Activated CD8-positive, alpha-beta memory T cell treated with anti-CD3 and anti-CD28 coated beads, Interleukin-2, amount 50 U/mL, for 1 hour (primary cell): ENCODE measurements around the gene PIK3CD.

Experiments
- DNase-seq: peaks from one replicate; pipeline ENCODE4 v3.0.0-alpha.2; 2020; ENCODE audit errors: extremely low read depth

The PIK3CD gene

DNA sequence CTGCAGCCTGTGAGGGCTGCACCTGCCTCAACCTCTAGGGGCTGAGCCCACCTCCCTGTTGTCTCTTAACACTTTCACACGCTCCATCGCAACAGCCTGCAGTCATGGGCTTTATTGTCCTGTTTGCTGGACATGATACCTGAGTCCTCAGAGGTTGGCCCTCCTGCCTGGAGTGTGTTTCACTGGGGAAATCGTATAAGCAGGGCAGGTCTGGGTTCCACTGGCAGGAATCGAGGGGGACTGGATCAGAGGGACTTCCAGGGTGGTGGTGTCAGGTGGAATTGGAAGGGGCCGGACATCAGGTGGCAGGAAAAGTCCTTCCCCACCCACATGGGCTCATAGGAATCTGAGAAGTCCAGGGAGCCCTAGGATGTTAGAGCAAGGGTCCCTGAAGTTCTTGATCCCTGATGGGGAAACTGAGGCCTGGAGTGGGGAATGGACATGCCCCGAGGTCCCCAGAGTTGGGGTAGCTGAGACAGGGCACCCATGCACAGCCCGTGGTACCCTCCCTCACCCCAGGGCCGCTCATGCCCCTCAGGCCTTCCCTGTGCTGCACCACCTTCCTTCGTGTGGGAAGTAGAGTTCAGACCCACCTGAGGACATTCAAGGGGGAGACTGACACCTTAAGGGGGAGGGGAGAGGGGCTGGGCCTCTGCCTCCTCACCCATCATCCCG is 66.6 kb downstream of the PIK3CD start:
- DNase-seq = no peak

DNA sequence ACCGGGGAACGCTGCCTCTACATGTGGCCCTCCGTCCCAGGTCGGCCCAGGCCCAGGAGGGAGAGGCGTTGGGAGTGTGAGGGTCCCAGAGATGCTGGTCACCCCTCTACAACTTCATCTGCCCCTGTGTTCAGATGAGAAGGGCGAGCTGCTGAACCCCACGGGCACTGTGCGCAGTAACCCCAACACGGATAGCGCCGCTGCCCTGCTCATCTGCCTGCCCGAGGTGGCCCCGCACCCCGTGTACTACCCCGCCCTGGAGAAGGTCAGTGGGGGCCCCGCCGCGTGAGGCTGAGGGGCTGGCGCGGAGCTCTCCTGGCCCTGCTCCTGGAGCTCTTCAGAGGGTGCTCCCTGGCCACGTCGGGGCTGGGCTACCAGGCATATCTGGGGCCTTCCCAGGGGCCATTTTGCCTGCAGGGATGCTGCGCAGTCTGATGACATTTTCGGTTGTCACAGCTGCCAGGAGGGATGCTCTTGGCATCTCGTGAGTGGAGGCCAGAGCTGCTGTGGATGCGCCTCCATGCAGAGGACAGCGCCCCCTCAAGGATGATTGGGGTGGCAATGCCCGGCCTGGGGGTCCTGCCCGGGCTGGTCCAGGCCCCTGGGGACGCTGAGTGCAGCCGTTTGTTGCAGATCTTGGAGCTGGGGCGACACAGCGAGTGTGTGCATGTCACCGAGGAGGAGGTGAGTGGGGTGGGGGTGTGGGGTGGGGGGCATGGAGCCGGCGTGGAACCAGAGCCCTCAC is 68.6 kb downstream of the PIK3CD start:
- DNase-seq = no peak

GRCh38 chr1:9720785-9721605 is 69.5 kb downstream of the PIK3CD start:
- no peak for DNase-seq

DNA sequence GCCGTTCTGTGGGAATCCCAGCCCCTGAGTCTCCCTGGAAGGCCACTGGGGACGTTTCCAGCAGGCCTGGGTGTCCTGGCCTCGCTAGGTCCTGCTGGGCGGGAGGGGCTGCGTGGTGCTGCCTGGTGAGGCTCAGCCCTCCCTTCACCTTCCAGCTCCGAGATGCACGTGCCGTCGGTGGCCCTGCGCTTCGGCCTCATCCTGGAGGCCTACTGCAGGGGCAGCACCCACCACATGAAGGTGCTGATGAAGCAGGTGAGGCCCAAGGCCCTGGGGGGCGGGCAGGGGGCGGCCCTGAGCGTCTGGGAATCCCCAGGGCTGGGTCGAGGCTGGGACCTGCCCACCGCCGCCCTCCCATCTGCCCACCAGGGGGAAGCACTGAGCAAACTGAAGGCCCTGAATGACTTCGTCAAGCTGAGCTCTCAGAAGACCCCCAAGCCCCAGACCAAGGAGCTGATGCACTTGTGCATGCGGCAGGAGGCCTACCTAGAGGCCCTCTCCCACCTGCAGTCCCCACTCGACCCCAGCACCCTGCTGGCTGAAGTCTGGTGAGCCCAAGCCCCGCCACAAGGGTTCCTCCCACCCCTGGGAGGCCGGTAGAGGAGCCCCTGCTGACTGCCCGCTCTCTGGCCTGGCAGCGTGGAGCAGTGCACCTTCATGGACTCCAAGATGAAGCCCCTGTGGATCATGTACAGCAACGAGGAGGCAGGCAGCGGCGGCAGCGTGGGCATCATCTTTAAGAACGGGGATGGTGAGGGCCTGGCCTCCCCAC is 70.3 kb downstream of the PIK3CD start:
- DNase-seq = no peak

DNA sequence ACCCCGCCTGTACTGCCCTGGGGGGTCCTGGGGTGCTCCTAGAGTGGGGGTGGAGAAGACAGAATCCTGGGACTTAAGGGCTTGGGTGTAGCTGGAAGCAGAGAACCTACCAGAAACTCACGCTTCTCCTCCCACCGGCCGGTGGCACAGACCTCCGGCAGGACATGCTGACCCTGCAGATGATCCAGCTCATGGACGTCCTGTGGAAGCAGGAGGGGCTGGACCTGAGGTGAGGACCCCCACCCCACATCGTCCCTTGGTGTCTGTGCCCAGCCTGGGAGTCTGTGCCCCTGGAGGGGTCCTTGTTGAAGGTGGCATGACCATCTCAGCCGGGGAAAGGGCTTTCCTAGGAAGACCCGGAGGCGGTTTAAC is 70.8 kb downstream of the PIK3CD start:
- DNase-seq = no peak

DNA sequence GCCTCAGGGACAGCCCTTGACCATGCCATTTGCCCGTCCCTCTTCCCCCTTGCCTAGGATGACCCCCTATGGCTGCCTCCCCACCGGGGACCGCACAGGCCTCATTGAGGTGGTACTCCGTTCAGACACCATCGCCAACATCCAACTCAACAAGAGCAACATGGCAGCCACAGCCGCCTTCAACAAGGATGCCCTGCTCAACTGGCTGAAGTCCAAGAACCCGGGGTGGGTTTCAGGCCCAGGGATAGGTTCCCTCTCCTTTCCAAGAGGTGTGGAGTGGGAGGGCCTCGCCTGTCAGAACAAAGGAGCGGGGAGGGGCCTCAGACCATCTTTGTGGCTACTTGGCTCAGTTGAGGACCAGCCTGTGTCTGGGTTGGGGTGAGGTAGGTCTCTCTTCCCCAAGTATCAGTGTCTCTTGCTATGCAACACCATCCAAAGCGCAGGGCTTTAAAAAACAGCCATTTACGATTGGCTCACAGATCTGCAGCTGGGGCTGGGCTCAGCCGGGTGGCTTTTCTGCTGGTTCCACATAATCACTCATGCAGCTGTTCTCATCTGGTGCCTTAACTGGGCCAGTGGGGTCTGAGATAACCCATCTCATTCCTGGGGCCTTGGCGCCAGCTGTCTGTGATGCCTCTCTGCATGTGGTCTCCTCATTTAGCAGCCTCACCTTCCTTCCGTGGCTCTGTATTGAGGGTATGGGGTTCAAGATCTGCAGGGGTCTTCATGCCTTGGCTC is 71.7 kb downstream of the PIK3CD start:
- DNase-seq = no peak

DNA sequence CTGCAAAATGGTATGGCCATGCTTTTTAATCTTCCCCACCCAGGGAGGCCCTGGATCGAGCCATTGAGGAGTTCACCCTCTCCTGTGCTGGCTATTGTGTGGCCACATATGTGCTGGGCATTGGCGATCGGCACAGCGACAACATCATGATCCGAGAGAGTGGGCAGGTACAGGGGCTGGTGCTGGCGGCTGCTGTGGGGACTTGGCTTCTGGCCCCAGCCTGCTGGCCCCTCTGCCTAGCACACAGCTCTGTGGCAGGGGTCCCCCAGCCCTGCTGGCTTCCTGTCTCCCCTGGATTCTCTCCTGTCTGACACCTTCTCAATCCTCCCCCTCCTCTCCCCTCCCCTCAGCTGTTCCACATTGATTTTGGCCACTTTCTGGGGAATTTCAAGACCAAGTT is 72.4 kb downstream of the PIK3CD start:
- no peak for DNase-seq

- DNase-seq = no peak
These were observed 73.4 kb downstream of the PIK3CD start for GRCh38 chr1:9724706-9725476.

- no peak for DNase-seq
These were observed 74.9 kb downstream of the PIK3CD start for GRCh38 chr1:9726406-9726805.

DNA sequence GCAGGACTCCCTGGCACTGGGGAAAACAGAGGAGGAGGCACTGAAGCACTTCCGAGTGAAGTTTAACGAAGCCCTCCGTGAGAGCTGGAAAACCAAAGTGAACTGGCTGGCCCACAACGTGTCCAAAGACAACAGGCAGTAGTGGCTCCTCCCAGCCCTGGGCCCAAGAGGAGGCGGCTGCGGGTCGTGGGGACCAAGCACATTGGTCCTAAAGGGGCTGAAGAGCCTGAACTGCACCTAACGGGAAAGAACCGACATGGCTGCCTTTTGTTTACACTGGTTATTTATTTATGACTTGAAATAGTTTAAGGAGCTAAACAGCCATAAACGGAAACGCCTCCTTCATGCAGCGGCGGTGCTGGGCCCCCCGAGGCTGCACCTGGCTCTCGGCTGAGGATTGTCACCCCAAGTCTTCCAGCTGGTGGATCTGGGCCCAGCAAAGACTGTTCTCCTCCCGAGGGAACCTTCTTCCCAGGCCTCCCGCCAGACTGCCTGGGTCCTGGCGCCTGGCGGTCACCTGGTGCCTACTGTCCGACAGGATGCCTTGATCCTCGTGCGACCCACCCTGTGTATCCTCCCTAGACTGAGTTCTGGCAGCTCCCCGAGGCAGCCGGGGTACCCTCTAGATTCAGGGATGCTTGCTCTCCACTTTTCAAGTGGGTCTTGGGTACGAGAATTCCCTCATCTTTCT is 75.5 kb downstream of the PIK3CD start:
- no peak for DNase-seq

DNA sequence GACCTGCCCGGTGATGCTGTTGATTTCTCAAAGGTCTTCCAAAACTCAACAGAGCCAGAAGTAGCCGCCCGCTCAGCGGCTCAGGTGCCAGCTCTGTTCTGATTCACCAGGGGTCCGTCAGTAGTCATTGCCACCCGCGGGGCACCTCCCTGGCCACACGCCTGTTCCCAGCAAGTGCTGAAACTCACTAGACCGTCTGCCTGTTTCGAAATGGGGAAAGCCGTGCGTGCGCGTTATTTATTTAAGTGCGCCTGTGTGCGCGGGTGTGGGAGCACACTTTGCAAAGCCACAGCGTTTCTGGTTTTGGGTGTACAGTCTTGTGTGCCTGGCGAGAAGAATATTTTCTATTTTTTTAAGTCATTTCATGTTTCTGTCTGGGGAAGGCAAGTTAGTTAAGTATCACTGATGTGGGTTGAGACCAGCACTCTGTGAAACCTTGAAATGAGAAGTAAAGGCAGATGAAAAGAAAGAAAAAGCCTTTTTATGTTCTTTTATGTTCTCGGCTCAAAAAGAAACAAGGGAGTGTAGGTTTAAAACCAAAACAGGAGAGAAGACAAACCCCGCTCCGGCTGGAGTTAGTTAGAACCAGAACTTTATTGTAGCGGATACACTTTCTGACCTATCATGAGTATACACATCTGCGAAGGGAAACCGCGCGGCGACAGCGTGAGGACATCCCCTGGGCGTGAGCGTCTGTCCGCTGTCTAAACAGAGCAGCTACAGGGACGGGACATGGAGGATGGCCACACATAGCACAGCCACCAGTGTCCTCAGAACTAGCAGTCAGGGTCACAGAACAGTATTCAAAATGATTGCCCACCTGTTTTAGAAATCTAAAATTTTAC is 77.1 kb downstream of the PIK3CD start:
- DNase-seq = no peak

- no peak for DNase-seq
These were observed 78.0 kb downstream of the PIK3CD start for GRCh38 chr1:9729523-9729922.

GRCh38 chr1:9730096-9730901 is 78.8 kb downstream of the PIK3CD start:
- DNase-seq = no peak

DNA sequence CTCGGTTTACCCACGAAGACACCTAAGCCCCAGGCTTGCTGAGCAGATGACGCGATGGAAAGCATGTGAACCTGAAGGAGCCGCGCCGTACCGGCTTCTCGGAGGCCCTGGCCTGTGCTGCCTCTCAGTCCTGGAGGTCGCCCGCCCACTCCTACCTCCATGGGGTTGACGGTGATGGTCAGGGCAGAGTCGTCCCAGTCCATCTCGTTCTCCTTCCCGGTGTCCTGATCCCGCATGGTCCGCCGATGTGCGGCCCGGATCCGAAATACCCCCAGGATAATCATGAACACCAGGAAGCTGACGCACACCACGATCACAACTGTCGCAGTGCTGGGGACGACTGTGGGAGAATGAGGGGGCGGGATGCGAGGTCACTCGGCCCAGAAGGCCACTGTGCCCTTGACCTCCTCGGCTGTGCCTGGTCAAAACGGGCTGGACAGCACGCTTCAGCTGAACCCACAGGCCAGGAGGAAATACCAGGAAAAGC is 79.6 kb downstream of the PIK3CD start:
- DNase-seq = no peak

DNA sequence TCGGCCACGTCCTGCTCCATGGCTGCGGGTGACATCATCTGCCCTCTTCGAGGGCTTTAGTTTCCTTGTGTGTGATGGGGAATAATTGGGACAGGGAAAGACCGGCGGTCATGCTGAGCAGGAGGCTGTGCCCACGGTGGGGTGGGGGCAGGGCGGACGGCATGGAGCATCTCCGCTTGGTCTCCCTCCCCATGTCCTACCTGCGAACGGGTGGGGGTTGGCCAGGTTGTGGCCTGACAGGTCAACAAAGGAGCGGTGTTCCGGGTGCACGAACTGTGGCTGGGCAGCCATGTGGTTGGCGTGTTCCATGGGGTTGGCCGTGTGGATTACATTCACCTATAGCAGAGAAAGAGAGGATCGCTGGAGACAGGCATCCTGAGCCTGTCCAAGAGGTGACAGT is 80.0 kb downstream of the PIK3CD start:
- no peak for DNase-seq

DNA sequence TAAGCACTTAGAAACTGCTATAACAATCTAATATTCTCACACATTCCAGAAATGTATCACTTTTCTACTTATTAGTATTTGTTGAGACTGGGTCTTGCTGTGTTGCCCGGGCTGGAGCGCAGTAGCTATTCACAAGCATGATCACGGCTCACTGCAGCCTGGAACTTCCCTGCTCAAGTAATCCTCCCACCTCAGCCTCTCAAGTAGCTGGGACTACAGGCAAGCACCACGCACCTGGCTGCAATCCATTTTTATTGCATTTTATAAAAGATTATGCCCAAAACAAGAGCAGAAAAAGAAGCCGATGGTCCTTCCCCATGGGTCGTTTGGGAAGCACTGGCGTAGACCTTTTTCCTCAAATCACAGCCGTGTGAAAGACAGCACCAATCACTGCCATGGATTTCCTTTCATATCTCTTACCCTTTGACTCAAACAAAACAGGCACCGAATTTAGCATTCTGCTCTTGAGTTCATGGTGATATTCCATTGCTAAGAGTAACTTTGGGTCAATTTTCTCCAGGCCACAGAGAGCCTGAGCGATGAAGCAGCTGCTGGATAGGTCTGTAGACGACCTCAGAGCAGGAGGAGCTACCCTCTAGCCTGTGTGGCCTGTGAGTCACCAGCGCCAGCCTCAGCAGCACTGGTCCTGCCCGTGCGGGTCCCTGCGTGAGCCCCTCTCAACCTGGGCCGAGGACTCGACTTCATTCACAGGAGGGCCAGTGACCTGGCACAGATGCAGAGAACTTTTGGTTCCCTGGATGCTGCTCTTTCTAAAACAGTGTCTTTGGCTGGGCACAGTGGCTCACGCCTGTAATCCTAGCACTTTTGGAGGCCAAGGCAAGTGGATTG is 80.8 kb downstream of the PIK3CD start:
- DNase-seq = no peak

DNA sequence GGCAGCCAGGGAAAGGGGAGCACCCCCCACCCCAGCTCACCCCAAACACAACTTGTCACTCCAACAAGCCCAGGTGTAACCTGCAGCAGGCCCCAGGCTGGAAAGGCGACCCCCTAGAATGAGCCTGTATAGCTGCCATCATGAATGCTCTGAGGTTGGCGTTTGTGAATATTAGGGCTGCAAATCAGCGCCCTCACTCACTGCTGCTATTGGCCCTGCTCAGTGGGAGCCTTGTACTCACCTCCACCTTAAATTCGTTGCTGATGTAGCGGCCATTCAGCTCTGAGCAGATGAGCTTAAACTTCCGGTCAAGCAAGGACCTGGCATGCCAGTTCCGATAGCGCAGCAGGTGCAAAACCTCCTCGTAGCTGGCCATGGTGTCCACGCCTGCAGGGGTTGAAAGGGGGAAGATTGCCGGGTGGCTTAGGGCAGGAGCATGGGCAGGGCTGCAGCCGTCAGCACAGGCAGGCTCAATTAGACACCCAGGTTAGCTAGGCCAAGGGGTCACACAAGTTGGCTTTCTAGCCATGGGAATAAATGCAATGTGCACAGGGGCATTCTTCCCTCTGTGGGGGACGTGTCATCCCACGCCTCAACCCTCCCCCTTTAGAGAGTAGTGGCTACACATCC is 81.7 kb downstream of the PIK3CD start:
- DNase-seq = no peak
